IPS-11a (cell line): Measurements from ENCODE around the gene ALMS1.
"Not testable (repeated sequence)": the region's sequence is repeated elsewhere in the genome, so short reads cannot be mapped to it uniquely, and the experiment has no call there.

ENCODE experiments used
- H3K4me3 ChIP-seq: one replicate; pipeline ENCODE4 v1.5.1; 2013; ENCODE audit warnings: low read depth, low read length, control low read depth

The ALMS1 gene

DNA sequence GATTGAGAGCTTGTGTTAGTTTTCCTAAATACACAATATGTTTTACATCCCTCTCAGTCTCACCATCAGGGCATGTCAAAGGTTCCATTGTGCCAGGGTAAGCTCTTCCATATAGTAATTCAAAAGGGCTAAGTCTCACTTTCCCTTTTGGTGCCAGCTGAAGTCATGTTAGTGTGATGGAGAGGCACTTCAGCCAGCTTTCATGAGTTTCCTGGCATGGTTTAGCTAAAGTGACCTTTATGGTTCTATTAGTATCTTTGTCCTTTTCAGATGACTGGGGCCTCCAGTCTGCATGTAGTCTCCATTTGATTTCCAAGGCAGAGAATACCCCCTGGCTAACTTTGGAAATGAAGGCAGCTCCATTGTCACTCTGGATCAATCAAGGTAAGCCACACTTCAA lies 229.4 kb downstream of the ALMS1 start:
- no peak overlapping the region for H3K4me3 ChIP-seq

GRCh38 chr2:73619925-73620324 lies 234.3 kb downstream of the ALMS1 start:
- H3K4me3 ChIP-seq, result not testable (repeated sequence)

GRCh38 chr2:73624036-73624435 lies 238.4 kb downstream of the ALMS1 start:
- not testable (repeated sequence) for H3K4me3 ChIP-seq

GRCh38 chr2:73624625-73625024 lies 239.0 kb downstream of the ALMS1 start:
- H3K4me3 ChIP-seq, result not testable (repeated sequence)

DNA sequence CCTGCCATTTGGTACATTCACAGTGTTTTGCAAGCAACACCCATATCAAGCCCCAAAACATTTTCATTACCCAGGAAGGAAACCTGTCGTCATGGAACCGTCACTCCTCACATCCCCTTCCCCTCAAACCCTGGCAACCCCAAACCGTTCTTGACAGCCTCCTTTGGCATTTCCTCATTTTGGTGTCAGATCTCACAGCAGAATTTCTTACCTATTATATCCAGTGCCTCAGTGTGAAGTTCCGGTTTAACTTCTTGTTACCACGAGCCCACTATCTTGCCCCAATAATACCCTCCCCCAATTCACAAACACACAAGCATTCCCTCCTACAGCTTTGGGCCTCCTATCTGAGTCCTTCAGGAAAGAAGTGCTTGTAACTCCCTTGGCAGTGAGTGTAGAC lies 240.6 kb downstream of the ALMS1 start:
- H3K4me3 ChIP-seq, result not testable (repeated sequence)

GRCh38 chr2:73628493-73628892 lies 242.9 kb downstream of the ALMS1 start:
- not testable (repeated sequence) for H3K4me3 ChIP-seq

GRCh38 chr2:73630662-73631266 lies 245.1 kb downstream of the ALMS1 start:
- H3K4me3 ChIP-seq, result not testable (repeated sequence)

DNA sequence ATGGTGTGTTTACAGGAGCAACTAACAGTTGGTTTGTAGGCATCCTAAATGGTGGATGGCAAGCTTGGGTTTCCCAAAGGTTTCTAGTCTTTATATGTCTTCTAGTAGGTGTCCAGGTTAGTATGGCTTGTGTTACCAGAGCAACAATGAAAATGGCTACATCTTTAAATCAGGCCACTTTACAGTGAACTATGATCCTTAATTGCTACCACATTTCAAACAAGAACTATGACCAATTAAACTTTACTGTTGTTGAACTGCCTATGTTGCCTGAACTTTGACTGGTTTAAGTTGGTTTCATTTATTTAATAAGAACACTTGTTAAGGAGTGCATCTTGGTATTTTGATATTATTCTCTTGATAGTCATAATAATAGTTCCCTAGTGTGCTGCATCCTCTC lies 251.3 kb downstream of the ALMS1 start:
- H3K4me3 ChIP-seq, result not testable (repeated sequence)

DNA sequence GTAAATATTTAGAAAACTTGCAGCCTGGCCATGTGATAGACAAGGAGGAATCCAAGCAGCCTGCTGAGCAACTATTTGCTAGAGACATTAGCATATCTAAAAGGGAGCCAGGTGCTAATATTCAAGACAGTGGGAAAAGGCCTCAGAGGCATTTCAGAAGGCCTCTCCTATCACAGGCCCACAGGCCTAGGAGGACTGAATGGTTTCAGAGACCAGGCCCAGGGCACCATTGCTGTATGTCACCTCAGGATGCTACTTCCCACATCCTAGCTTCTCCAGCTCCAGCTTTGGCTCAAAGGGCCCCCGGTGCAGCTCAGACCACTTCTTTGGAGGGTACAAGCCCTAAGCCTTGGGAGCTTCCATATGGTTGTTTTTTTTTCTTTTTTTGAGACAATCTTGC lies 252.8 kb downstream of the ALMS1 start:
- no peak overlapping the region for H3K4me3 ChIP-seq

GRCh38 chr2:73640511-73640911 lies 254.9 kb downstream of the ALMS1 start:
- no peak overlapping the region for H3K4me3 ChIP-seq

DNA sequence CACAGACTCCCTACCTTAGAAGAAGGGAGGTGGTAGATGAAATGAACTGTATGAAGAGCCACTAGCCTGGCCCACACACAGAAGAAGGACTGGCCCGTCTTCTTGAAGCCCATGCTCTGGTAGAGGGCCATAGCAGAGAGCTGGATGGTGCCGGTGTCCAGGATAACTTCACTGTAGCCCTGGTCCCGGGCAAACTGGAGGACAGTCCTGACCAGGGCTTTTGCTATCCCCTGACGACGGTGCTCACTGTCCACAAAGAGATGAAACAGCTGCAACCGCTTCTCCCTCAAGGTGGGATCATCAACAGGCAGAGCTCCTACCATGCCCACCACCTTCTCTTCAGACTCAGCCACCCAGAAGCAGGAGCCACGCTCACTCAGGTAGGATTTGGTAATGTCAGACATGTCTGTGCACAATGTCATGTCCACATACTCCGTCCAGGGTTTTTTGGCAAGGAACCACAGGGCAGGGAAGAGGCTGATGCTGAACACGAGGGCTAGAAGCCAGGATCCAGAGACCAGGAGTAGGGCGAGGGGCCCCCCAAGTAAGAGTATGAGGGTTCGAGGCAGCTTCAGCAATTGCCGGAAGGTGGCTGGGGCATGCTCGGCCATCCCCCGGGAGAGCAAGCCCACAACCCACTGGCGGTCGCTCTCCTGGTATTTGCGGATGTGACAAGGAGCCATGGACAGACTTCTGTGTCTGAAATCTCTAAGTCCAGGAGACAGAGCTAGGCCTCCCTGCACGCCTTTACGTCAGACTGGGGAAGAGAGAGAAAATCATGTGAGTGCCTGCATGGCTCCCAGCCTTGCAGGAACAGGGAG lies 255.5 kb downstream of the ALMS1 start:
- no peak overlapping the region for H3K4me3 ChIP-seq

DNA sequence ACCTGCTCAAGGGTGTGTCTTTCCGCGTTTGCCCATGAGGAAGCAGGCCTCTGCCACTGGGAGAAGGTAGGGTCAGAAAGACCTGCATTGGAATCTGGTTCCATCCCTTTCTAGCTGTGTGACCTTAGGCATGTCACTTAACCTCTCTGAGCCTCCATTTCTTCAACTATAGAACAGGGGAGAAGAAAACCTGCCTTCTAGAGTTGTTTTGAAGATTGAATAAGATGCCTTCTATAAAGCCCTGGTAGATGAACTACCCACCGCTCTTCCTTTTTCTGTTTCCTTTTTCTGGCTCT lies 256.1 kb downstream of the ALMS1 start:
- no peak overlapping the region for H3K4me3 ChIP-seq

- no peak within 1 kb of the TSS for H3K4me3 ChIP-seq
Measured at GRCh38 chr2:73642338-73643018, 256.8 kb downstream of the ALMS1 start, which contains the start of gene NAT8. TSS of gene NAT8 (minus strand) at chr2:73642422. CDS start at chr2:73641628, 794 bp downstream.

DNA sequence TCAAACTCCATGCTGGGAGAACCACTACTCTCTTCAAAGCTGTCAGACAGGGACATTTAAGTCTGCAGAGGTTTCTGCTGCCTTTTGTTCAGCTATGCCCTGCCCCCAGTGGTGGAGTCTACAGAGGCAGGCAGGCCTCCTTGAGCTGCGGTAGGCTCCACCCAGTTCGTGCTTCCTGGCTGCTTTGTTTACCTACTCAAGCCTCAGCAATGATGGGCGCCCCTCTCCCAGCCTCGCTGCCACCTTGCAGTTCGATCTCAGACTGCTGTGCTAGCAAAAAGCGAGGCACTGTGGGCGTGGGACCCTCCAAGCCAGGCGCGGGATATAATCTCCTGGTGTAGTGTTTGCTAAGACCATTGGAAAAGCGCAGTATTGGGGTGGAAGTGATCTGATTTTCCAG lies 262.1 kb downstream of the ALMS1 start:
- H3K4me3 ChIP-seq, result not testable (repeated sequence)

DNA sequence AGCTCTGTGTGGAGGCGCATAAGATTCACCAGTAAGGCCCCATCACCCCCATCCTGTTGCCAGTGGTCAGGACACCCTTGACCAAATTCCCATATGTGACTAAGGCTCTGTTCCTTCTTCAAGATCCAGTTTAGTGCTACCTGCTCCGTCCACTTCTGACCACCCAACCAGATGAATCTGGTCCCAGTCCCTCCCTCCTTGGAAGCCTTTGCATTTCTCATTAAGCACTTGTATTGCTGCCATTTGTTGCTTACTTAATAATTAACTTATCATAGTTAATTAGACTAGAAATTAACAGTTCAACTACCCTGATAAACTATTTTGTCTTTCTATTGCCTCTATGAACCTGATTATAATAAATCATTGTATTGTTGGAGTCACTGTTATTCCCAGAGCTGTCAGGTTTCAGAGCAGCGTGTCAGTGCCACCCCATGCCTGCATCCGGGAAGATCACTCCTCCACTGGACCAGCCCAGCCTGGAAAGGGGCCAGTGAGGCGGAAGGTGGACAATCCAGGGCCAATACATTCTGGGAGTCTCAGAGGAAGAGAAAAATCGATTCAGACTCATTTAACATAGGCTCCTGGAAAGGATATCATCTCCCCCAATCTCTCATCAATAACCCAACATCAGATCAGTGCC lies 266.1 kb downstream of the ALMS1 start:
- H3K4me3 ChIP-seq, result no peak overlapping the region

- H3K4me3 ChIP-seq, result no peak overlapping the region
Measured at GRCh38 chr2:73652348-73652747, 266.7 kb downstream of the ALMS1 start.

DNA sequence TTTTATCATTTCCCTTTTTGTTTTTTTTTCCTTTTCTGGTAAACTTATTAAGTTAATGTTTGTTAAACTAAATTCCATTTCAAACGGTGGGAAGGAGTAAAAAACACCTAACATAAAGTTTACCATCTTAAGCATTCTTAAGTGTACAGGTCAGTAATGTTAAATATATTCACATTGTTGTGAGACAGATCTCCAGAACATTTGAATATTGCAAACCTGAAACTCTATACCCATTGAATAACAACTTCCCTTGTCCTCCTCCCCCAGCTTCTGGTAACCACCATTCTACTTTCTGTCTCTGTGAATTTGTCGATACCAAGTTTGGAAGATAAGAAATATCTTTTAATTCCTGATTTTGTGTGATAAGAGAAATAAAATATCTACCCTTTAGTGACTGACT lies 268.5 kb downstream of the ALMS1 start:
- no peak overlapping the region for H3K4me3 ChIP-seq
